HG02642 (cell line): ENCODE results near the gene RHBDF2.
"Not testable (repeated sequence)": the region's sequence is repeated elsewhere in the genome, so short reads cannot be mapped to it uniquely, and the experiment has no call there.

ENCODE experiments used
- ATAC-seq: cut with Tn5 transposase; IDR thresholded peaks from one replicate; pipeline ENCODE4 v1.9.1; 2021; ENCODE audit warnings: mild to moderate bottlenecking; ENCODE audit not compliant: unreplicated experiment, poor library complexity

Gene RHBDF2

DNA sequence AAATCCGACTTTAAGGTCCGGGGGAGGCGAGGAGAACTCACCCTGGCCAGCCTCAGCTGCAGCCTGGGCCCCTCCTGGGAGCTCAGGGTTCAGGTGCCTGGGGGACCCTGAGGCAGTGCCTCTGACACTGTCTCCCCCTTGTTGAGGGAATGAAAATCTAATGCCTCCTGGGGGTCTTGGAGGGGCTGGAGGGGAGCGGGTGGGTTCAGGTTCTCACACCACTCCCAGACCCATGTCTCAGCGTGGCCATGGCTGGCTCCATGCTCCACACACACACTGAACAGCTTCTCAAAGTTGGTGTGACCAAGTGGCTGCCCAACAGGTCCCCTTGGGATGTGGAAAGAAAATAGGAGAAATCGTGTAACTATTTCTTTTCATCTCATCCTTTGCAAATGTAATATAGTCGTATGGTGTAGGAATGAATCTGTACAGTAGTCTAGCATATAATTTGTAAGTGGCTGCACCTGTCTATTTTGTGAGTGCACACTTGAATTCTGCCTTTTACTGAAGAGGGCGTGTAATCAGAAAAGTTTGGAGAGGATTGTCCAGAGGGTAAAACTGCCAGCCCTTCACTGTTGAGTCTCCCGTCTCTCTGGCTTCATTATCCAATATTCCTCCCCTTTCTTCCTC is 37.8 kb upstream of the RHBDF2 start:
- no peak for ATAC-seq

GRCh38 chr17:76538281-76538931 is 37.2 kb upstream of the RHBDF2 start:
- no peak for ATAC-seq

DNA sequence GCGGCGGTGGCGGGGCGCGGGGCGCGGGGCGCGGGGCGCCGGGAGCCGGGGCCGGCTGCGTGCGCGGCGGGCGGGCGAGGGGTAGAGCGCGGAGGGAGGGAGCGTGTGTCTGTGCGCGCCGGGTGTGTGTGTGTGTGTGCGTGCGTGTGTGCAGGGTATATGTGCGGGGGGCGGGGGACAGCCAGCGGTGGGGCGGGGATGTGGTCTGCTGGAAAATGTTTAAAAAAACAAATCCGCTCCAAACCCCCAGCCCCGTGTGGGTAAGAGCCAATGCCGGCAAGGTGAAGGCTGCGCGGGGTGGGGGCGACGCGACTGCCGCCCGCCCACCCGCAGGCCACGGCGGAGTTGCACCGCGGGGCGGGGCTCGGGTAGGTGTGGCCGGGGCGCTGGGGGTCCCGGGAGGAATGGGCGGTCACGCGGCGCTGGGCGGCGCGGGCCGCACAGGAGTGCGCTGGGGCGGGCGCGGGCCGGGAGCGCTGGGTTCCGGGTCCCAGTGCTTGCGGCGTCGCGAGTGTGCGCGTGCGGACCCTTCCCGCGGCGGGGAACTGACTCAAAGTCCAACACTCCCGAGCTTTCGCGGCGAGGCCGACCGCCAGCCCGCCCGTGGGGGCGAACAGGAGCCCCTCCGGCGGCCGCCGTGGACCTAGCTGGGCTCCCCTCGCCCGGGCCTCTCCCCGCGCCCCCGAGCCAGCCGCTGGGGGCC is 36.5 kb upstream of the RHBDF2 start, which contains the start of gene CYGB:
Gene CYGB (minus strand): TSS at position 132 of the 703 bp plus-strand sequence. CDS start 167 bp downstream, outside the sequence.
- no peak for ATAC-seq

DNA sequence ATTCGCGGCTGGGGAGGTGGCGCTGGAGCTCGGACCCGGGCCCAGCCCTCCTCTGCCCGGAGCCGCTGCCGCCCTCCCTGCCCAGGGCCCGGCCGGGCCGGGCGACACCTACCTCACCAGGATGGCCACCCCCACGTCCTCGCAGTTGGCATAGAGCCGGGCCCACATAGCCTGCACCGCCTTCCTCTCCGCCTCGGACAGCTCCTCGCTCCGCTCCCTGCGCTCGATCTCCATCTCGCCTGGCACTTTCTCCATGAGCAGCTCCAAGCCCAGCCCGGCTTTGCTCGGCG is 36.0 kb upstream of the RHBDF2 start:
- no peak for ATAC-seq

- ATAC-seq, result no peak
Observed at GRCh38 chr17:76536511-76537287, 35.5 kb upstream of the RHBDF2 start.

DNA sequence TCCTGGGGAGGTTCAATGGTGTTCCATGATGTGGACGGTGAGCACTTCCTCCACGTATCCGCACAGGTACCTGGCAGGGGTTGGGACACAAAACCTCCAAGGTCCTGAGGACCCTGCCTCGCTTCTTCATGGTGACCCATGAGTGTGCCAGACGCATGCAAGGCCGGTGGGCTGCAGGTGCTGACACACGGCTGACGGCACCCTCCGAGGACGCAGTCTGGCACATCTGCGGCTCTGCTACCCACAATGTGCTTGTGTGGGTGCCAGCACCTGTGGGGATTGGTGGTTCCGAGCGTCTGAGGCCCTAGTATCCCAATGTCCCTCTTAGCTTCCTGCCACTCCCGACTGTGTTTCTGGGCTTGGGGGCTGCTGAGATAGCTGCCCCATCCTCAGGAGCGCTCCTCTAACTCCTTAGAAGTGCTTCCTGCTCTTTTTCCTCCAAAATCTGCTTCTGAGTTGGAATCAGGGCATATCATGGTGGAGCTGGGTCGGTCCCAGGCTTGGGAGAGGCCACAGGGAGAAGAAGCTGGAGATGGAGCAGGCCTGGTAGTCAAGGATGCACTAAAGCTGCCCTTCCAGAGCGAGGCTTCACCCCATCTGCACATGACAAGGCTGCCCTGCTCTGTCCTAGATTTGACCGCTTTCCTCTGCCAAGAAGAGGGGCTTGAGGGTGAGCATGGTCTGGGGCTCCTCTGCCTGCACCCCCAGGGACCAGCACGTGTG is 34.7 kb upstream of the RHBDF2 start:
- ATAC-seq, result no peak

DNA sequence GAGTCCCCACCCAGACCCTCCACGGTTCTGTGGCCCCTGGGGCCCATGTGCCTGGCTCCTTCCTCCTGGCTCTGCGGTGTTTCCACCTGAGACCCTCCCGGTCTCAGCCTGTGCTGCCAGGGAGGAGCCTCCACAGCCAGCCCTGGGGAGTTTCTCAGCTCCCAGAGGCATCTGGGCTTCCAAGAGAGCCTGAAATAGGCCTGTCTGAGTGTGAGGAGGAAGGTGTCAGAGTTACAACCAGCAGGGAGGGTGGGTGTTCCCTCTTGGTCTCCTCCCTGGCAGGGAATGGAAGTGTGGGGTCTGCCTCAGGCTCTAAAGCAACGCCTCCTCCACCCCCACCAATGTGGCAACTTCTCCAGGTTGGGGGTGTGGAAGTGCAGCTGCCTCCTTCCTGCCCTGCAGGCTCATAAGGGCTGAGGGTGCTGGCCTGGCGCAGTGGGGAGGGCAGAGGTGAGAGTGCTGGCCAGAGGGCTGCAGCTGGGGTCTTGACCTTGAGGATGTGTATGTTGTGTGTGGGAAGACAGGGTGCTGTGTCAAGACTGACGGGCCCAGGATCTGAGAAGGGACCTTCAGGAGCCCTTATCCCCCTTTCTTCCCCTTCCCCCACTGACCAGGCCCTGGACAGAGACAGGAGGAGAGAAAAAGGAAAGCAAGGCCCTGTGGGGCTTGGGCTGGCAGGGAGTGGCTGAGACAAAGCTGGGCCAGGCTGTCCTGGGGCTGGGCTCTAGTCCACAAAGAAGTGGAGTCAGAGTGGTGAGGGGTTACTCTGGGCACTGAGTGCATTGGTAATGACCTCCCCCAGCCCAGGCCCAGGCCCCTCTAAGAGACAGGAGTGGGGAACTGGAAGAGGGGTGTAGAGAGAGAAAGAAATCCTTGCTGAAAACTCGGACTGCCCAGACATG is 33.9 kb upstream of the RHBDF2 start:
- ATAC-seq, result no peak

DNA sequence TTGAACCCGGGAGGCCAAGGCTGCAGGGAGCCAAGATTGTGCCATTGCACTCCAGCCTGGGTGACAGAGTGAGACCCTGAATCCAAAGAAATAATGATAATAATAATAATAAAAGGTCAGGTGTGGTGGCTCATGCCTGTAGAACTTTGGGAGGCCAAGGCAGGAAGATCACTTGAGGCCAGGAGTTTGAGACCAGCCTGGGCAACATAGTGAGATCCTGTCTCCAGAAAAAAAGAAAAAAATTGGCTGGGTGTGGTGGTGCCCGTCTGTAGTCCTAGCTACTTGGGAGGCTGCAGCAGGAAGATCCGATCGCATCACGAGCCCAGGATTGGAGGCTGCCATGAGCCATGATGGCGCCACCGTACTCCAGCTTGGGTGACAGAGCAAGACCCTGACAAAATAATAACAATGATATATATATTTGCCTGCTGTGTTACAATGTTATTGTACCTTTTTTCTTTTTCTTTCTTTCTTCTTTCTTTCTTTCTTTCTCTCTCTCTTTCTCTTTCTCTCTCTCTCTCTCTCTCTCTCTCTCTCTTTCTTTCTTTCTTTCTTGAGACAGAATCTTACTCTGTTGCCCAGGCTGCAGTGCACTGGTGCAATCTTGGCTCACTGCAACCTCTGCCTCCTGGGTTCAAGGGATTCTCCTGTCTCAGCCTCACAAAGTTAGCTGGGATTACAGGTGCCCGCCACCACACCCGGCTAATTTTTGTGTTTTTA is 32.6 kb upstream of the RHBDF2 start:
- not testable (repeated sequence) for ATAC-seq

DNA sequence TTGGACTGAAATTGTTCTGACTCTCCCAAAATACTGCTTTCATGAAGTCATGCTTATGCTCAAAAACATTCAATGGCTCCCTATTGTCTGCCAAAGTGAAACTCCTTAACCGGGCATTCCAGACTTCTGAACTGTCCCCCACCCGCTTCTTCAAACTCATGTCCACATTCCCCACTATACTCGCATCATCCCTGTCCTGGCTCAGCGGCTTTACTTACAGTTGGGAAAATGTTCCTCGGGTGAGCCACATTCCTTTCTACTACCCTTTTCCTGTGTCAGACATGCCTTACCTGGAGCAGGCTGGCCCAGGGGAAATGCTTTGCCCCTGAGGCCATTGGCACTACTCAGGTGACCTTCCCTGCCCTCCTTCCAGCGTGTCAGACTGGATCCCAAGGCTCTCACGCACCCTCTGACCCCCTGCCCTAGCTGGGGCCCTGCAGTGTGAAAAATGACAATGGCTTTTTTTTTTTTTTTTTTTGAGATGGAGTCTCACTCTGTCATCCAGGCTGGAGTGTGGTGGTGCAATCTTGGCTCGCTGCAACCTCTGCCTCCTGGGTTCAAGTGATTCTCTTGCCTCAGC is 30.9 kb upstream of the RHBDF2 start:
- no peak for ATAC-seq

GRCh38 chr17:76531486-76532038 is 30.3 kb upstream of the RHBDF2 start:
- ATAC-seq, result no peak

- no peak for ATAC-seq
Observed at GRCh38 chr17:76530811-76531485, 29.7 kb upstream of the RHBDF2 start.

- no peak for ATAC-seq
Observed at GRCh38 chr17:76530095-76530723, 29.0 kb upstream of the RHBDF2 start.

DNA sequence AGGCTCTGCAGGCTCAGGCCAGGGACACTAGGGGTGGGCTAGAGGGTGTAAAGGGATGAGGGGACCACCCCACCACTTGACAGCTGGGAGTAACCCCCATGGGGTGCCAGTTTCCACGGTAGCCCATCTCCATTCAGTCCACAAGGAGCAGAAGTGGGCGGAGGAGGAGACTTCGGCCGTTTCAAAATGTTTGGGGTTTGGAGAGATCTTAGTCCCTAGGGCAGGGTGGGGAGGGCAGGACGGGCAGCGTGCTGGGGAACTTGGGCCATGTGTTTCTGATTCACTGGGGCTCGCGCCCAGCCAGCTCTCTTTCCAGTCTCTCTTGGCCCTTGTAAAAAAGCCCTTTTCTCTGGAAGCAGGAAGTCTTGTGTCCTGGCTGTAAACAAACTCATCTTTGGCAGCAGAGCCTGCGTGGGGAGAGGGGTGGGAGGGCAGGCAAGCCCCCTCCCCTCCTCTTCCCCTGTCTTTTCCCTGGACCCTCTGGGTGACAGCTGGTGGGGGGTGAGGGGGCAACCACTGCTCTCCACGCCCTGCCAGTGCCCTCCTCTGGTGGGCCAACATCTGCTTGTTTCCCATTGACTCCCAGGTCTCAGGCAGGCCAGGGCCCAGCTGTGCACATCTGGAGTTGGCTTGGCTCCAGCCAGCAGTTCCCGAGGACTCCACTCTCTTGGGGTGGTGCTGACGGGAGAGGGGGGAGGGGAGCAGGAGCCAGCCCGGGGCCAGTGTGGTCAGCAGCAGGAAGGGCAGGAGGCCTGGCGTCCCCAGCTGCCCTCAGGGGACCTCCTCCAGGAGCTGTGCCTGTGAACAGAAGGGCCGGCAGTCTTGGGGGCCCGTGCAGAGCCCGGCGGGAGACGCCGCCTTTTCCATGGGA is 28.2 kb upstream of the RHBDF2 start:
- ATAC-seq, result no peak

- no peak for ATAC-seq
Observed at GRCh38 chr17:76528528-76529223, 27.5 kb upstream of the RHBDF2 start.

- no peak for ATAC-seq
Observed at GRCh38 chr17:76528156-76528527, 26.9 kb upstream of the RHBDF2 start.
